Breast epithelium (tissue), 3 donors: ENCODE measurements around the gene ASAH2.

Experiments used
- CTCF ChIP-seq, 3 donors: fragments of 450-650 bp; IDR thresholded peaks; one replicate each; pipeline ENCODE4 v1.5.1; 2016 to 2017; ENCODE audit warnings: antibody characterized with exemption in 3 of 3, mild to moderate bottlenecking in 3 of 3, moderate library complexity in 3 of 3
- POLR2AphosphoS5 ChIP-seq, 3 donors: sonication (generic); formaldehyde crosslinking; IDR thresholded peaks; one replicate each; pipeline ENCODE4 v1.6.1; 2017; ENCODE audit warnings: antibody characterized with exemption in 3 of 3

GRCh38 chr10:50234486-50234885 is 16.8 kb downstream of the ASAH2 start:
- TF ChIP-seq CTCF (IDR thresholded peaks at IDR 0.05) = no peak
- TF ChIP-seq POLR2AphosphoS5 (IDR thresholded peaks at IDR 0.05) = no peak
